Type B pancreatic cell (in vitro differentiated cells): ENCODE data around the gene MEF2B. TPM values are rescaled to one million over a fixed set of nuclear protein-coding genes. Genes with fewer than 3 reads are reported as not detected.

Experiments used
- DNase-seq: peaks from one replicate; pipeline ENCODE4 v3.0.0; 2021; ENCODE audit warnings: mixed read lengths; ENCODE audit not compliant: unreplicated experiment; ENCODE audit errors: extremely low spot score
- H3K27ac Mint-ChIP-seq: 2 replicates; pipeline ENCODE4 v1.8.0; 2021; ENCODE audit warnings: mild to moderate bottlenecking, mixed read lengths
- H3K27me3 Mint-ChIP-seq: 2 replicates; pipeline ENCODE4 v1.8.0; 2021; ENCODE audit warnings: mixed read lengths
- H3K36me3 Mint-ChIP-seq: 2 replicates; pipeline ENCODE4 v1.8.0; 2021; ENCODE audit warnings: mixed read lengths
- H3K4me1 Mint-ChIP-seq: one replicate; pipeline ENCODE4 v1.8.0; 2021; ENCODE audit warnings: mixed read lengths; ENCODE audit not compliant: unreplicated experiment
- H3K4me3 Mint-ChIP-seq: 2 replicates; pipeline ENCODE4 v1.8.0; 2021; ENCODE audit warnings: mild to moderate bottlenecking, mixed read lengths
- H3K9me3 Mint-ChIP-seq: 2 replicates; pipeline ENCODE4 v1.8.0; 2021; ENCODE audit warnings: mixed read lengths
- CTCF ChIP-seq: fragments of 200-600 bp; sonication (generic); conservative IDR thresholded peaks from 2 replicates; pipeline ENCODE4 v1.5.0; 2021; ENCODE audit warnings: antibody characterized with exemption, mild to moderate bottlenecking
- total RNA-seq: library from RNA; stranded (reverse); gene quantifications from 2 replicates; pipeline ENCODE4 v1.2.1, GENCODE V29; 2021; ENCODE audit warnings: low replicate concordance

The MEF2B gene
- total RNA-seq, 1 donor from 2014 or later: 1.6 TPM

GRCh38 chr19:19207637-19208572 is 37.8 kb upstream of the MEF2B start:
- no peak for DNase-seq
- H3K9me3 Mint-ChIP-seq: no peaks in the 10 kb centered on the region
- H3K4me1 Mint-ChIP-seq: no peaks in the 10 kb centered on the region
- H3K27me3 Mint-ChIP-seq: peaks cover 59% of the 10 kb centered on the region
- H3K36me3 Mint-ChIP-seq: no peaks in the 10 kb centered on the region
- no peak overlapping the region for H3K27ac Mint-ChIP-seq
- TF ChIP-seq CTCF: no peak
- no peak overlapping the region for H3K4me3 Mint-ChIP-seq

- Mint-ChIP-seq H3K36me3 (no peaks in the 10 kb centered on the region), H3K4me3 (no peak overlapping the region), H3K4me1 (peaks cover 8% of the 10 kb centered on the region), H3K27me3 (peaks cover 51% of the 10 kb centered on the region), H3K27ac (no peak overlapping the region), H3K9me3 (no peaks in the 10 kb centered on the region)
- no peak for TF ChIP-seq CTCF
- DNase-seq: no peak
Measured at GRCh38 chr19:19206938-19207337, 36.9 kb upstream of the MEF2B start.

GRCh38 chr19:19205416-19206410 is 35.6 kb upstream of the MEF2B start:
- Mint-ChIP-seq H3K36me3 (no peaks in the 10 kb centered on the region), H3K27ac (no peak overlapping the region), H3K4me3 (peak overlapping the region; percentile 11), H3K4me1 (peaks cover 8% of the 10 kb centered on the region), H3K9me3 (no peaks in the 10 kb centered on the region), H3K27me3 (peaks cover 39% of the 10 kb centered on the region)
- no peak for DNase-seq
- no peak for TF ChIP-seq CTCF

- no peaks in the 10 kb centered on the region for H3K9me3 Mint-ChIP-seq
- TF ChIP-seq CTCF: no peak
- H3K4me3 Mint-ChIP-seq: peak overlapping the region; percentile 80
- H3K36me3 Mint-ChIP-seq: peaks cover 4% of the 10 kb centered on the region
- peaks cover 8% of the 10 kb centered on the region for H3K4me1 Mint-ChIP-seq
- peaks cover 26% of the 10 kb centered on the region for H3K27me3 Mint-ChIP-seq
- H3K27ac Mint-ChIP-seq: no peak overlapping the region
- DNase-seq: no peak
Measured at GRCh38 chr19:19204181-19204580, 34.1 kb upstream of the MEF2B start.

DNA sequence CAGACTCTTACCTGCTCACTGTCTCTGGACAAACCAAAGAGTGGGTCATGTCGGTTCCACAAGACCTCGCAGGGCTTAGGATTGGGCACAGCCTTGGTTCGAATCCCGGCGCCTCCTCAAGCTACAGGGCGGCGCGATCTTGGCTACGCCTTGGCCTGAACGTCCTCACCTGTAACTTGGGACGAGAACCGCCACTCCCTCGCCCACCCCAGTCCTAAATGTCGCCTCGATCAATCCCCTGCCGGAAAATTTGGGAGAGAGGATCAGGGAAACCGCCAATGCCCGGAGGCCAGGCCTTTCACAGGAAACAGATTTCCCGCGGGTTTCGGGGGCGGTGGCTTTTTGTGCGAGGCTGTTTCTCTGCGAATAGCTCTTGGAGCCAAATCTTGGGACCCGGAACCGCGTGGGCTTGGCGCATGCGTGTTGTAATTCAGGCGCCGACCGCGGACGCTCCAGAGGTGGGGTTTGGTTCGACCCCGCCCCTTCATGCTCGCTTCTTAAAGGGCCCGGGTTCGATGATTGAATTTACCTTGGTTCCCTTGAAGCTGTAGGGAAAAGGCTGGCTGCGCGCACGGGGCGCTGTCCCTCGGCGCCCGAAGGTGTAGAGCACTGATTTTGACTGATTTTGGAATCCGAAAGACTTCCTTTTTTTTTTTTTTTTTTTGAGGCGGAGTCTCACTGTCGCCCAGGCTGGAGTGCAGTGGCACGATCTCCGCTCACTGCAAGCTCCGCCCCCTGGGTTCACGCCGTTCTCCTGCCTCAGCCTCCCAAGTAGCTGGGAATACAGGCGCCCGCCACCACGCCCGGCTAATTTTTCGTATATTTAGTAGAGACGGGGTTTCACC is 33.2 kb upstream of the MEF2B start, which contains the start of gene NR2C2AP:
NR2C2AP (minus strand) TSS at position 403 of the 845 bp plus-strand sequence; CDS start at position 49, 354 bp downstream.
- DNase-seq: peak; percentile 84
- H3K27me3 Mint-ChIP-seq: peaks cover 24% of the 10 kb centered on the region
- peak within 1 kb of the TSS; percentile 93 for H3K4me3 Mint-ChIP-seq
- no peak for TF ChIP-seq CTCF
- peaks cover 7% of the 10 kb centered on the region for H3K36me3 Mint-ChIP-seq
- peaks cover 8% of the 10 kb centered on the region for H3K4me1 Mint-ChIP-seq
- no peaks in the 10 kb centered on the region for H3K9me3 Mint-ChIP-seq
- peak within 1 kb of the TSS; percentile 92 for H3K27ac Mint-ChIP-seq
